GM12872 (cell line): Measurements from ENCODE around the gene B3GAT3.

Experiments
- TF ChIP-seq, protein P1 (sequence below): IDR thresholded peaks from 3 replicates; pipeline ENCODE4 v1.5.1; 2011; ENCODE audit warnings: low read depth, mild to moderate bottlenecking, low read length, moderate library complexity; ENCODE audit not compliant: insufficient read depth

The B3GAT3 gene

DNA sequence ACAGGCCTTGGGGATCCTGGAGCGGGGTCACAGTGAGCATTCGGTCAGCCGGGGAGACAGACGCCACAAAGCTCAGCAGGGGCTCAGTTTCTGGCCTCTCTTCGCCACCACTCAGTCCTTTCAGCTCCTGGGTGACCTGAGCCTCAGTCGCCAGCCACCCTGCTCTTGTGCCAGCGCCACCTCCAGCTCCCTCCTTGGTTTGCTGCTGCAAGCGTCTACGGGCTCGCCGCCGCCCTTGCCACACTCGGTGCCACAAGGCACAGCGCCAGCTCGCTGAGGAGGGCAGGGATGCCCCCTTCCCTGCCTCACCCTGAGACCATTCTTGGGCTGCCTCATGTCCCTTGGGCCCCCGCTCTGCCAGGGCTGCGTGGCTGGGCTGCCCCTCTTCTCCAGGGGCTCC lies 46.6 kb downstream of the B3GAT3 start:
- TF ChIP-seq, protein P1, sequence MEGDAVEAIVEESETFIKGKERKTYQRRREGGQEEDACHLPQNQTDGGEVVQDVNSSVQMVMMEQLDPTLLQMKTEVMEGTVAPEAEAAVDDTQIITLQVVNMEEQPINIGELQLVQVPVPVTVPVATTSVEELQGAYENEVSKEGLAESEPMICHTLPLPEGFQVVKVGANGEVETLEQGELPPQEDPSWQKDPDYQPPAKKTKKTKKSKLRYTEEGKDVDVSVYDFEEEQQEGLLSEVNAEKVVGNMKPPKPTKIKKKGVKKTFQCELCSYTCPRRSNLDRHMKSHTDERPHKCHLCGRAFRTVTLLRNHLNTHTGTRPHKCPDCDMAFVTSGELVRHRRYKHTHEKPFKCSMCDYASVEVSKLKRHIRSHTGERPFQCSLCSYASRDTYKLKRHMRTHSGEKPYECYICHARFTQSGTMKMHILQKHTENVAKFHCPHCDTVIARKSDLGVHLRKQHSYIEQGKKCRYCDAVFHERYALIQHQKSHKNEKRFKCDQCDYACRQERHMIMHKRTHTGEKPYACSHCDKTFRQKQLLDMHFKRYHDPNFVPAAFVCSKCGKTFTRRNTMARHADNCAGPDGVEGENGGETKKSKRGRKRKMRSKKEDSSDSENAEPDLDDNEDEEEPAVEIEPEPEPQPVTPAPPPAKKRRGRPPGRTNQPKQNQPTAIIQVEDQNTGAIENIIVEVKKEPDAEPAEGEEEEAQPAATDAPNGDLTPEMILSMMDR, result no peak

DNA sequence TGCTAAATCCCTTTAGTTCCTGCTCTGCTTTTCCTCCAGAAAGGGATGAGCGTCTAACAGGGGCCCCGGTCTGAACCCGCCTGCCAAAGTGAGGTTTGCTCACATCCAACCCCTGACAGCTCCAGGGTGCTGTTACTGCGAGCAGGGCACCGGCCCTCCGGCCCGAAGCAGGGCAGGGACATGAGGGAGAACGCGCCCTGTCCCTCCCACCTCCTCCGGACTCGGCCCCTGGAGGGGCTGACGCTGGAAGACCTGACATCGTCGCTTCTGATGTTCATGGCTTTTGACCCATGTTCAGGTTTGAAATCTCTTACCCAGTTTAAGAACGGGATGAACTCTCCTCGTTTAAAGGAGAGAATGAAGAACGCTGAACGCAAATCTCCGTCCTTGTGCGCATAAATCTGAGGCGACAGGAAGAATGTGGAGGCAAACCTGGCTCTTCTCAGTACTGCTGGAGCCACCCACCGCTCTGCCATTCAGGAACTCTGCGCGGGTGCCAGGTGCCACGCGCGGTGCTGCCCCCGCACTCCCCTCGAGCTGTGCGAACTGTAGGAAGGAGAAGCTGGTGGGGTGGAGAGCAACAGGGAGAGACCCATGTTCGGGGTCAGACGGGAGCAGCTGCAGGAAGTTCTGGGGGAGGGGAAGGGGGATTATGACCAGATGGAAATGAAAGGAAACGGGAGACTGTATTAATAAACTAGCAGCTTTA lies 47.3 kb downstream of the B3GAT3 start:
- TF ChIP-seq, protein P1, result no peak

DNA sequence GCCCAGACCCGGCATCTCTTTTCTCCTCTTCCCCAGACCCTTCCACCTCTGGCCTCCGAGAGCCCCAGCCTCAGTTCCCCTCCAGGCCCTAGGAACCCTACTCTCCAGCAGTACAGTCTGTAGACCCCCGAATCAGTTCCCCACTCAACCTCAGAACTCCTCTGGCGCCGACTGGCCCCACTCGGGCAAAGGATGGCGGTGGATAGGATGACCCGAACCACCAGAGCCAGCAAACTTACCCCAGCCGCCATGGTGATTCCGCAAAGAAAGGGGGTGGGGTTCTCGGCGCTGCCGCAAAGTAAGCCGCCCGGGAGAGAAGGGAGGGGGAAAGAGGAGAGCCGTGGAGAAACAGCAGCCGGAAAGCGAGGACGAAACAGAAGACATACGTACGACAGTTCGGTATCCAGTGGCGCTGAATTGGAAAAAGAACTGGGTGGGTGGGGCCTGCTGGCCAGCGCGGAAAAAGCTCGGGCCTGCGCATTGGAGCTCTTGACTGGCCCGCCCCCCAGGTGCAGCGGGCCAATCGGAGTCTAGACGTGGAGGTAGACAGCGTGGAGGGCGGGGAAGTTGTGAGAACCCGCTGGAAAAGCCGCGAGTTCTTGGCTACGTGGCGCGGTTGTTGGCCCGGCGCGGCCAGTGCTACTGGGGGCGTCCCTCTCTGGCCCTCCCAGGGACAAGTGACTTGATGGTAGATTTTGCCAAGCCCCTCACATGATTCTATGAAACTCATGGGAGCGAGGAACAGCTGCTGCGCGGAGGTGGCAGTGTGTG lies 48.0 kb downstream of the B3GAT3 start, which contains the start of gene EEF1G:
Gene EEF1G, minus strand, starts transcription at position 300 of the 771 bp plus-strand sequence. Its CDS starts 49 bp downstream, at position 251.
- TF ChIP-seq, protein P1, result no peak

DNA sequence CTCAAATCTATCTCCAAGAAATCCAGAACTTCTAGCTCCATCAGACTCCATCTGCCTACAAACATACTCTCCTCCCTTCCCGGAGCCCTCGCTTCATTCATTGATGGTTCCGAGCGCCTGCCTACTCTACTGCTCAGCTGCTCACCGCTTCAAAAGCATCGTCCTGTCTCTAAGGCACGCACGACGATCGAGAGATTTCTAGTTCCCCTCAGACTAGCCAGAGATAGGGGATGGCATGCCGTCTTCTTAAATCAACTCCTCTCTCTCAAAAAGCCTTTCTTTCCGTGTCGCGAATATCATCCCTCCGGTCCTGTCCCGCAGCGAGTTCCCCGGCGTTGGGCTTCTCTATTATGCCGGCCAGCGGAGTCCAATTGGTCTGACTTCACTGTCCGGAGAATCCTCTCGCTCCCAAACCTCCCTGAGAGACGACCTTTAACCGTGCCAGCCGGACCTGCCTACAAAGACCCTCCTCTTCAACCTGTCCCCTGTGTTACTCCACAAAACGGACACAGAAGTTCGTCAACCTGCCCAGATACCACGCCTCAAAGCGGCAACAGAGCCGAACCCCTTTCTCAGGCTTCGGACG lies 48.7 kb downstream of the B3GAT3 start:
- TF ChIP-seq, protein P1, result no peak

DNA sequence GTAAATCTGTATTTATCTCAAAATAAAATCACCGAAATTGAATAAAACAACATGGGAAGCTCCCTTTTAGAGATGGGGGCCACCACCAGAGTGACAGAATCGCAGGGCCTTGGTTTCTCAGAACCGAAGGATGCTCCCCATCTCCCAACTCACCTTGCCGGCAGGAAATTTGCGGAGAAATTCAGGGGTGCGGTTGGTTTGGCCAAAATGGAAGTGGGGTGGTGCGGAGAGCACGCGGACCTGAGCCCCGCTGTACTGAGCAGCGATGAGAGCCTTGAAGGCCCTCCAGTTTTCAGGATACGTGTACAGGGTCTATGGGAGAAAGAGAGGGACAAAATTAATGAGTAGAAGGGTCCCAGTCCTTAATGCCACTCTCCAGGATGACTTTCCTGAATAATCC lies 49.4 kb downstream of the B3GAT3 start:
- TF ChIP-seq, protein P1, result no peak

DNA sequence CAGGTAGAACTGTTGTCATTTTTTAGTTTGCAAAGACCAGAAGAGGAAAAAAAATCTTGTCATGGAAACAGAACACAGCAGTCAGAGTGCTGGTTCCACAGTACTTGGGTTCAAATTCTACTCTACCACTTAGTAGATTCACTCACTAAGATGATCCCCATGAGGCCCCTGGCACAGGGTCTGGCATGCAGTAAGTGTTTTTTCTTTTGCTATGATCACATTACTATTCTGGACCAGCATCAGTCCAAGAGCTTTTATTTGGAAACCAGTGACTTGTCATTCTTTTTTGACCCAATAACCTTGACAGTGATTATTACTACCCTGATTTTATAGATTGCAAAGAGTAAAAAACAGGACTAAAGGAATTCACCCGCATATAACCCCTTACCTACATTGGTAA lies 52.2 kb downstream of the B3GAT3 start:
- TF ChIP-seq, protein P1, result no peak

DNA sequence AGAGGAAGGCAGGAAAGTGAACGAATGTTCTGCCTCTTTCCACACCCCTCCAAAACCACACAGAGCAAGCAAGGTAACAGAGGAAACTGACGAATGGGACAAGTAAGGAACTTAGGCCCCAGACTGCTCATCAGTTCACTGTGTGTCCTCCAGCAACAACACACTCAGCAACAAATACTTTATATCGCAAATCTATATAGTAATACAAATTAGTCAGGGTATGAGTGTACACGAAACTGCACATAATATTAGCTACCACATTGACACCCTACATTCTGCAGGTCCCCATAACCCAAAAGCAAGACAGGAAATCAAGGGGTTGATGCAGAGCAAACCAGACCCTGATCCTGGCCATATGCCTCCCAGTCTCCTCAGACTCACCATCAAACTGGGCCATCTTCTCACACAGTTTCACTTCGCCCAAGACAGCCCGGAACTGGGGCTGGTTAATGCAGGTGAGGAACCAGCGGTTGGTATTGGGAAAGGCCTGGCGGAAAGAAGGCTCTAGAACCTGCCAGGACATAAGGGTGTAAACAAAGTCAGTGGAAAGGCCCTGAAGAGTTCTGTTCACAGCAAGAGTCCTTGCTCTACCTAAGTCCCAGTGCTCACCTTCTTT lies 54.7 kb downstream of the B3GAT3 start:
- TF ChIP-seq, protein P1, result no peak
